Epithelial cell of alveolus of lung (primary cell): ENCODE results near the gene CHDH. TPM values are rescaled to one million over a fixed set of nuclear protein-coding genes. Genes with fewer than 3 reads are reported as not detected.

Experiments
- total RNA-seq: library from RNA; depleted of rRNA; stranded (reverse); fragments of >200 nt; gene quantifications from 2 replicates; pipeline ENCODE4 v1.2.1, GENCODE V29; 2015

Gene CHDH
- under 0.01 TPM in 2 replicates for total RNA-seq

GRCh38 chr3:53846134-53846850 lies at the start of gene CHDH, which contains the start of gene IL17RB:
TSS of gene CHDH (minus strand) at chr3:53846419. CDS start at chr3:53824008, 22,411 bp downstream.
TSS of gene IL17RB (plus strand) at chr3:53846568. CDS start at chr3:53846589, 21 bp downstream.

GRCh38 chr3:53891497-53892285 lies 45.5 kb upstream of the CHDH start, which contains the start of gene SELENOK:
TSS of gene SELENOK (minus strand) at chr3:53891859.

GRCh38 chr3:53881691-53882593 lies 35.7 kb upstream of the CHDH start, which contains the start of gene ACTR8:
TSS of gene ACTR8 (minus strand) at chr3:53882152. CDS start at chr3:53882101, 51 bp downstream.

Other genes with a start within 250 kb of the CHDH start
- 0.16 TPM in 1 of 2 replicates, not detected in the other for gene IL17RB, start 149 bp upstream of the CHDH start, total RNA-seq
- gene ACTR8, start 35.7 kb upstream of the CHDH start, total RNA-seq, result 24.8 and 31.4 TPM in 2 replicates
- gene SELENOK, start 45.4 kb upstream of the CHDH start, total RNA-seq, result 29.1 and 49.4 TPM in 2 replicates